Forelimb muscle (tissue), 1 donor: ENCODE measurements around the gene IRF9. TPM values are rescaled to one million over a fixed set of nuclear protein-coding genes. Genes with fewer than 3 reads are reported as not detected.

Experiments used
- DNase-seq: peaks from one replicate; pipeline ENCODE4 v3.0.0-alpha.2; 2013; ENCODE audit warnings: low read depth
- polyA plus RNA-seq: library from polyadenylated mRNA; unstranded; fragments of 120-200 nt; gene quantifications from one replicate; pipeline ENCODE4 v1.2.1, GENCODE V29; 2013; ENCODE audit not compliant: insufficient read length

IRF9 gene
- polyA plus RNA-seq, 1 donor = 25.1 TPM

DNA sequence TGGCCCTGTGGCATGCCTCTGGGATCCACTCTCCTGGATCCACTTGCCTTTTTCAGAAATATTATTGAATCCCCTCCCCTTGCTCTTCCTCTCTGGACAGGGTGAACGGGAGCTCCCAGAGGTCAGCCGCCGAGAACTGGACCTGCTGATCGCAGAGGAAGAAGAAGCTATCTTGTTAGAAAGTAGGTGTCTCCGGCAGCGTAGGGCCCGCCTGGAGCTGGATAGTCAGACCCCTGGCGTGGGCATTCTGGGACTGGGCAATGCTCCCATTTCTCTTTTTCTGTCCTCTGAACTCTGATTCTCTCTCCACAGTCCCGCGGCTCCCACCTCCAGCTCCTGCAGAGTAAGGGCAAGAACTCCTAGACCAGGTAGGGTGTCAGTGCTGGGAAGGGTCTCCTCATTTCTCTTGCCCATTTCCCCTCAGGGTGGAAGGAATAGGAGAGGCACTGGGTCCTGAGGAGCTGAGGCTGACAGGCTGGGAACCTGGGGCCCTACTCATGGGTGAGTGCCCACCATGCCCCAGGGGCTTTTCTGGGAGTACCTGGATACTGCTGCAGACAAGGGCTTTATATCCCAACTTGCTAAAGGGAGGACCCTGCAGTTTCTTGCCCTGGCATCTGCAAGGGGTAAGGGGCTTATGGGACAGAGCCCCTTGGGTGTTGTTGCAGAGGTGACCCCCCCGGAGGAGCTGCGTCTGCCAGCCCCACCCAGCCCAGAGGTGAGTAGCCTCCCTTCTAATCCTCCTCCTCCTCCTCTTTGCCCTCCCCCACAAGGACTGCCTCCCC, 16.2 kb downstream of the IRF9 start:
- DNase-seq = no peak

DNA sequence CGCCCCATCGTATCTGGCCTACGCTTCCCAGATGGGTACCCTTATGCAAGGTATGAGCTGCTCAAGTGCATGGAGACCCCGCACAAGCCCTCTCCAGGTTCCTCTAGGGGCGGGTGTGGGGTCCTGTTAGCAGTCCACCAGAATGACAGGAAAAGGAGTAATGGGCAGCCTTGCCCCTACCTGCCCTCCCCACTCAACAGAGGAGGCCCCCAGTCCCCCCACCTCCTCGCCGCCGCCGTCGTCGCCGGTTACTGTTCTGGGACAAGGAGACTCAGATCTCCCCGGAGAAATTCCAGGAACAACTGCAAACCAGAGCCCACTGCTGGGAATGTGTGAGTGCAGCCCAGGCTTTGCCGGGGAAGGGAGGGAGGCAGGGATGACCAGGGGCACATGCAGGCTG, 16.8 kb downstream of the IRF9 start:
- no peak for DNase-seq

DNA sequence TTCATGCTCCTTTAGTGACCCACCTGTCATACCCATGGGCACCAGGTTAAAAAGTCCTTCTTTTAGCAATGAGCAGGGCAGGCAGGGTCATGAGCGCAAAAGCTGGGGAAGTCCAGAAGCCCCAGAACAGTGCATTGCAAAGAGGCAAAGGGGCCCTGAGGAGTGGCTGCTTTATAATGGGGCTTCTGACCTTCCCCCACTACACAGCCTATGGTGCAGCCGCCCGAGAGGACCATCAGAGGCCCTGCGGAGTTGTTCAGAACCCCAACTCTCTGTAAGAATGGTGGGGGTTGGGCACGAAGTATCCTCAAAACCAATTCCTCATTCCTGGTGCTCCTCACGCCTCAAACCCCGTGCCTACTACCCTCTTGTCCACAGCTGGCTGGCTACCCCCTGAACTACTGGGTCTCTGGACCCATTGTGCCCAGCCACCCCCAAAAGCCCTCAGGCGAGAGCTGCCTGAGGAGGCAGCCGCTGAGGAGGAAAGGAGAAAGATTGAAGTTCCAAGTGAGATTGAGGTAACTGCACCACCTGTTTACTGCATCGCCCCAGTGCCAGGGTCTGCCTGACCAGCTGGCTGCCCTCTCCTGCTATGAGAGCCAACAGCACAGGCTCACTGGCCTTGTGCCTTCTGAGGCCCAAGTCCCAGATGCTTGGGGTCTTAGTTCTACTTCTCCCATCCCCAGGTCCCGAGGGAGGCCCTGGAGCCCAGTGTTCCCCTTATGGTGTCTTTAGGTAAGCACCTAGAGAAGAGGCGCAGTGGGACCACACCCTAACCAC, 17.5 kb downstream of the IRF9 start:
- no peak for DNase-seq

DNA sequence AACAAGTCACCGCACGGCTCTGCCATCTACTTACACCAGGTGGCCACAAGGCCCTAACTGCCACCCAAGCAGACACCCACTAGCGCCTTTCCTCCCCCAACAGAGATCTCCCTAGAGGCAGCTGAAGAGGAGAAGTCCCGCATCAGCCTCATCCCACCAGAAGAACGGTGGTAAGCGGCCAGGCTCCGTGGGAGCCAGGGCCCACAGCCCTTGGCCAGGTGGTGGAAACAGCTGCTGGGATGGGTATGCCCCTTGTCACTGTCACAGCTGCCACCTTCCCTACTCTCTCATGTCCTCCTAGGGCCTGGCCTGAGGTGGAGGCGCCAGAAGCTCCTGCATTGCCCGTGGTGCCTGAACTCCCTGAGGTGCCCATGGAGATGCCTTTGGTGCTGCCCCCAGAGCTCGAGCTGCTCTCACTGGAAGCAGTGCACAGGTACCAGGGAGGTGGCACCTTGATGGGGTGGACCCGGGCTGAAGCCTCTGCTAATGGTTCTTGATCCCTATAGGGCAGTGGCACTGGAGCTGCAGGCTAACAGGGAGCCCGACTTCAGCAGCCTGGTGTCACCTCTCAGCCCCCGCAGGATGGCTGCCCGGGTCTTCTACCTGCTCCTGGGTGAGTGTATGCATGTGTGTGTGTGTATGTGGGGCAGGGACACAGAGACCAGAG, 18.4 kb downstream of the IRF9 start:
- no peak for DNase-seq

DNA sequence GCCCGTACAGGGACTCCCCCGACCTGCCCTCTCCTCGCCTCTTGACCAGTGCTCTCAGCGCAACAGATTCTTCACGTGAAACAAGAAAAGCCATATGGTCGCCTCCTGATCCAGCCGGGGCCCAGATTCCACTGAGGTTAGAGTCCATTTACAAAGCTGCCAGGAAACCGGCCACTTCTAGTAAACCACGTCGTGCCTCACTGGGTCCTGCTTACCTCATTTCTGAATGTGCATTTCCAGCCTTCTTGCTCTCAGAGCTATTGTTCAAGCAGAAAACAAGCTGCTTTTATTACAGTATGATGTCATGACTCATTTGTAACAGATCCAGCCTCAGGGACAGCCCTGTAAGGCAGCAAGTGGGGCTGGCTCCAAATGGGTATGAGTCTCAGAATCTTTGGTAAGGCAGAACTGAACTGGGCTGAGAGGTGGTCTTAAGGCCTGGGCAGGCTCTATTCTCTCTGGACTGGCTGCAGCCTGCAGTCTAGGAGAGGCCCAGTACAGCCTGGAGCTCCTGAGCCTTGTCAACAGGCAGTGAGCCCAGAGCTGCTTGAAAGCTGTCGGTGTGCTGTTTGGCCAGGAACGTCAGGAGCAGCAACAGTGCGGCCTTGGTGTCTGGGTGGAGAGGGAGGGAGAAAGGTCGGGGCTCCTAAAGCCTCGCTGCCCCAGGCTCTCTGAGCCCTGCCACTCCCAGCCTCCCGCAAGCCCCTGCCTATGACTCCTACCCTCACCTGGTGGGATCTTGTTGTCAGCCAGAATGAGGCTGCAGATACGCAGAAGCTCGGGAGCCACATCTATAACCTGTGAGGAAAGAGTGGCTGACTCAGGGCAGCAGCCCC, 19.1 kb downstream of the IRF9 start:
- DNase-seq = no peak

DNA sequence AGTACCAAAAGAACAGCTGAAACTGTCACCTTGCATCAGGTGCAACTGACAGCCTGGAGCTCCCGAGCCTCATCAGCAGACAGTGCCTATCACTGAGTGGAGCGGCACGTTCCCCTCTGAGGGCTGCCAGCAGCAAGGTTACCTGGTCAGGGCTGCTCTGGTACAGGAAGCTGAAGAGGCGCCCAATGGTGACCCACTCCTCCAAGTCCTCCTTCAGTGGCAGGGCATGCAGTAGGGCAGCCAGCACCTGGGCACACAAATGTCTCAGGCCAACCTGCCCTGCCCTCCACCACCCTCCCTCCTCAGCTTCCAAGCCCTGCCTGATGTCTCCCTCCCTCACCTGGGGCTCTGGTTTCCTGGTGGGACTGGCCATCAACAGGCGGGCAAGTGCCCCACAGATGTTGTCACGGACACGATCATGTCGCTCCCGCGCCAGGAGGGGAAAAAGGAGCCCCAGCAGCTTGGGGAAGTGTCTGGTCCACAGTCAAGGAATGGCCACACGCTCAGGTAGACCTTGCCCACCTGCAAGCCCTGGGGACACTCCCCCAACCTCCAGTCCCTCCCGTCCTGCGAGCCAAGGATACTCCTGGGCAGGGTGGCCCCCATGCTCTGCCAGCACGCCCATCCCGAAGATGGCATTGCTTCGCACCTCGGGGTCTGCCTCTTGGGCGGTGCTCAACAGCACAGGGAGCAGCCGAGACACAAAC, 20.5 kb downstream of the IRF9 start:
- no peak for DNase-seq

DNA sequence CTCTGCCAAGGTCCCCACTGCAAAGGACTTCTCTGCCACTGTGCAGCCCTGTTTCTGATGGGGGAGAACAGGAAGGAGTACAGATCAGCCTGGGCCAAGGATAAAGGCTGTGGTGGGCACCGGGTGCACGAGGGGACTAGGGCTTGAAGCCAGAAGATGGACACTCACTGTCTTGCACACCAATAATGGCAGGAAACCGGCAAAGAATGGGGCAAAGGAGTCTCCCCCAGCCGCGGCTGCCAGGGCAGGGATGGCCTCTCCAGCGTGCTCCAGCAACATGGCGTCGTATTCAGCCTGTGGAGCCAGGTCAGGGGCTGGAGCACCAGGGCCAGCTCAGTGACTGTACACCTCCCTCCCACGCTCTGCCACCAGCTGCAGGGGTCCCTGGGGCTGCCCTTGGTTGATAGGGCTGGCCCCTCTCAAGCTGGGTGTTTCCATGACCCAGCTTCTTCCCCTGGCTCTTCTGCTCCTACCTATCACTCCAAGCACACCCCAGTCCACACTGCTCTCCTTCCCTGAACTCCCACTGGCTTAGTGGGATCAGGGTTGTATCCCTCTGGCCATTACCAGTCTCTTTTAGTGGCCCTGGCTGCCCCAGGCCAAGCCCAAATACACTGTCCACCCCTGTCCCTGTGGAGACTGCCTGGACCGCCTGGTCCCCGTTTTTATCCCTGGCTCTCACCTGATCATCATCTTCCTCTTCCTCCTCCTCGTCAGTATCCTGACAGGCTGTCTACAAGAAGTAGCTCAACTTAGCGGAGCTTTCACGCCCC, 21.2 kb downstream of the IRF9 start:
- no peak for DNase-seq

DNA sequence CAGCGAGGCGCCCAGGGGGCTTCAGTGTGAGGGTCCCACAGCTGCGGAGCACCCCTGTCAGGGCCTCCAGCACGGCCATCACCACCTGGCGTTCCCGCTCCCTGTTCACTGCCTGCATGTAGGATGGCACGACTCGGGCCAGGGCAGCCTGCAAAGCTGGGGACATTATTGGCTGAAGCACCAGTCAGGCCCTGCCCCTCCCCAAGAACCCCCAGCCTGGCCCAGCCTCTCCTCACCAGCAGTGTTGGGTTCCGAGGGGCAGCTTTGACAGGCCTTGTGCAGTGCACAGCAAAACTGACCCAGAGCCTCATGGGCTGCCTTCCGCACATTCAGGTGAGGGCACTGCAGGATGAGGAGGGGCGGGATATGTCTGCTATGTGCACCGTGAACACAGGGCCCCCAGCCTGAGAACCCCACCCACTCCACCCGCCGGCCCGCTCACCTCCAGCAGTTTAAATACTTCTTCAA, 22.0 kb downstream of the IRF9 start:
- DNase-seq = no peak

DNA sequence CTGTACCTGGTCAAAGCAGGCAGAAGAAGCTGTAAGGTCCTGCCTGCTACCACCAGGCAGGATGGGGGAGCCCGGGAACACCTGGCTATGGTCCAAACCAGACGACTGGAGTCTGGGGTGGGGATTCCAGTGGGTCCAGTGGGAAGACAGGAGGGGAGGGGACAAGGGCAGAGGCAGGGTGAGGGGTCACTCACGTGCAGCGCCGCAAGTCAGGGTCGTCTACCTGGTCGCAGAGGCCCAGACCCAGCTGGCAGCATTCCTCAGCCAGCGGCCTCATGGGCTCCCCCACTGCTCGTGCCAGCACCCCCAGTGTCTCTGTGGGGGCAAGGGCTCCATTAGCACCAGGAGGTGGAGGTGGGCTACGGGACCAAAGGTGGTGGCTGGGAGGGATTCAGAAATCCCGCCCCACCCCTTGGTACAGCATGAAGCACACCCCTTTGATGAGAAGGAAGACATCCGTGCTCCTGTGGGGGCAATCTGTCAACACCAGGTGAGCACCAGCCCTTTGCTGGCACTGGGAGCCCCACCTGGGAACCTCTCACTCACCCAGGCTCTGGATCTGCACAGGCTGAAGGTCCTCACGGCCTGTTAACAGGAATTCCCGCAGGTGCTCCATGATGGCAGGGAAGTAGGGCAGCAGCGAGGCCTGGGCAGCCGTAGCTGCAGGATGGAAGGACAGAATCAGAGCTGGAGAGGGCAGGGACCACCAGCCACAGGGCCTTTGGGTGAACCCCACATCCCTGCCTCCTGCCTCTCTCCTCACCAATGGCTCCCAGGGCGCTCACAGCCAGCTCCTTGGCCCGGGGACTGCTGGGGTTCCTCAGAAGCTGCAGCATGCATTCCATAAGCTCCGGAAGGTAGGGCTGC, 23.3 kb downstream of the IRF9 start:
- no peak for DNase-seq

DNA sequence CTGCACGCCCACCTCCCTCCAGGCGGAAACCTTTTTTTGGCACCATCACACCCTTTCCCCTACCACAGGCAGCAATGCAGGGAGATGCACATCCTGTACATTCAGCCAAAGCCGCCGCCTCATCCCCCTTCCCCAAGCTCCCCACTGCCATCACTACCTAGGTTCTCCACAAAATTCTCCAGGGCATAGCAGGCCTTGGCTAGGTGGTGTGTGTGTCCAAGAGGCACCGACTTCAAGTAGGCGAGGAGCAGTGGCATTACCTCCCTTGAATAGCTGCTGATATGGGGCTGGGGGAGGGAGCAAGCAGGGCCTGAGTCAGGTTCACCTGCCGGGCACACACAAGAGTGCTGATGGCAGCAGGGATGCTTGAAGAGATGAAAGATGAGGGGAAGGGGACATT, 24.0 kb downstream of the IRF9 start:
- DNase-seq = no peak

DNA sequence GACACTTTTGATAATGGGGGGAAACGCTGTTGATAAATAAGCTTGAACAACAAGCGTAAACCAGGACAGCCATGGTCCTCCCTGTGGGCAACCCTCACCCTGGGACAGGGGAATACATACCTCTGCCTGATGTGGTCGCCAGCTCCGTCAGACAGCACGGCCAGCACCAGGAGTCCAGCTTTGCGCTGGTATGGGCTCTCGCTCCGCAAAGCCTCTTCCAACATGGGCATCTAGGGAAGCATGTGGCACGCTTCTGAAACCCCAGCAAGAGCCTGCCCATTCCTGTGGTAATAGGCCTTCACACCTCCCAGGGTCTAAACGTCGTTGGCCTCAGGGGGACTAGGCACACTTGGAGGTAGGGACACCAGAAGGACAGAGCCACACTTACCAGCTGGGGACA, 24.7 kb downstream of the IRF9 start:
- no peak for DNase-seq

DNA sequence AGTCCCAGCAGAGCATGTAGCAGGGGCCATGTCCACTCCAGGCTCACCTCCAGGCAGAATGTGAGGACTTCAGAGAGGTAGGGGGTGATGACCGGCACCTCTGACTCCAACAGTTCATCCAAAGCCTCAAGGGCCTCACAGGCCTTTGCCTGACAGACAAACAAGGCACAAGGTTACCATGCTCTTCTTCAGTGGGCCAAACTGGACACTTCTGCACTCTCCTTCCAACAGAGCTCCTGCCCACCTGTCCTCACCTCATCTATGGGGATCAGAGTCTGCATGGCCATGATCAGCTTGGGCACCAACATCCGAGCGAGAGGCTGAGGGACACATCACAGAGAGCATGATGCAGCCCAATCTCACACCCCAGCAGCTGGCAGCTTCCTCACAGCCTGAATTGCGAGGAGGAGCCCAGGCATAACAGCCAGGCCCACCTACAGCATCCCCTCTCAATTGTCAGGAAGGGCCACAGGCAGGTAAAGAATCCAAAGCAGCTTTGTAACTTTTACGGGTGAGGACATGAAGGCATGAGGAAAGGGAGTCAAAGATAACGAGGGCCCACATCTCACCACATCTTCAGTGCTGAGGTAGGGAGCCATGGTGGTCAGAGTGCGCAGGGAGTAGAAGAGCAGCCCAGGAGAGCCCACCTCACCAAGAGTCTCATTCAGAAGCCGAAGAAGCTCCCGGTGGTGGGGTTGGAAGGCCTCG, 25.9 kb downstream of the IRF9 start:
- no peak for DNase-seq

DNA sequence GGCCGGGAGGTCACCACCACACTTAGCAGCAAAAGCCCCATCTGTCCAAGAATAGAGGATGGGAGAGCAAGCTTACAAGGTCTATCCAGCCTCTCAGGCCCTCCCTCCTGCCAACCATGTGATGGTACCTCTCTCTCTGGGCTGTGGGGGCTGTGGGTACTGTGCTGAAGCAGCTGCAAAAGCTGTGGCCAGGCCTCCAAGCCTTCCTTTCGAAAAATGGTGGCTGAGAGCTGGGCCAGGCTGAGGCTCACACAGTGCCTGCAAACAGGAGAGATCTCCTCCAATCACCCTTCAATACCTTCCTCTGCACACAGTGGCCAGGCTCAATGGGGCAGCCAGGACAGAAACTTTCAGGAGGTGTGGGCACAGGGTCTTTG, 26.5 kb downstream of the IRF9 start:
- no peak for DNase-seq

DNA sequence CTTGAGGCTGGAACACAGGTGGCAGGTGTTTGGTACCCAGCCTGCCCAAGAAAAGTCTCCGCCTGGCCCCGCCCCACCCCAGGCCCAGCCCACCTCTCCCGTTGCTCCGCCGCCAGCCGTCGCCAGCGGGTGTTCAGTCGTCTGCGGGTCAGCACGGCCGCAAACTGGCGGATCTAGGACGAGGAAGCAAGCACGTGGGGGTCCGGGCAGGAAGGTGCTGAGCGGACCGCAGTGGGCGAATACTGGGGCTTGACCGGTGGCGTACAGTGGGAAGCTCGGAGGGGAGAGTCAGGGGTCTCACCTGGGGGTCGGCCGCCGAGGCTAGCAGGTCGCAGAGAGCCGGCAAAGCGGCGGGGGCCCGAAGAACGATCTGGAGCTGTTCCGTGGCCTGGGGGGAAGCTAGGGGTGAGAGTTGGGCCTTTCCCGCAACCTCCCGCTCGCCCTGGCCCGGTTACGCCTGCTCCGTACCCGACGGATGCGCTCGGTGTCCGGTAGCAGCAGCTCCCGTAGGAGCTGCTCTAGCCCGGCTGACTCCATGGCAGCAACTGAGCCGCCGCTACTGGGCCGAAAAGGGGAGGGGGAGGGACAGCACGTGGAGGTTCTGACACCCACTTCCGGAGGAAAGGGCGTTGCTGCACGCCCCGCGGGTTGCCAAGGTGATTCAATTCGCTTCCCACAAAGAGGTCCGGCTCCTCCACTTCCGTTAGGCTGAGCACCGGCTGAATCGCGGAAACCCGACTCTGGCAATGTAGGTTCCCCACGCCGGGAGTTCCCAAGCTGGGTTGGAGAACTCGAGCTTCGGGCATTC, 27.4 kb downstream of the IRF9 start, which contains the start of gene IPO4:
Gene IPO4 (minus strand): TSS at position 566 of the 808 bp plus-strand sequence. CDS start 29 bp downstream, at position 537.
- peak; percentile 94 for DNase-seq

DNA sequence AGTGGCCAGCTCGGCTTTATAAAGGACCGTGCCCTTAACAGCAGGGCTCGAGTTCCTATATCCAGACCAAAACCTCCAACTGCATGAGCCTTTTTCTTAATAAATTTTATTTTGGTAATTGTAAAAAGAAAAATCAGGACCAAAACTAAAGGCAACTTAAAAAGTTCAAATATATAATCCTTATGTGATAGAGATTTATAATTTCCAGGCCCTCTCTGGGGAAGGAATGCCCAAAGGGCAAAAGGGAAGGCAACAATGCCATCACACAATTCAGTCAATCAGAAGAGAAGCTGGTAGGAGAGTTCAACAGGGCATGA, 28.0 kb downstream of the IRF9 start:
- no peak for DNase-seq

DNA sequence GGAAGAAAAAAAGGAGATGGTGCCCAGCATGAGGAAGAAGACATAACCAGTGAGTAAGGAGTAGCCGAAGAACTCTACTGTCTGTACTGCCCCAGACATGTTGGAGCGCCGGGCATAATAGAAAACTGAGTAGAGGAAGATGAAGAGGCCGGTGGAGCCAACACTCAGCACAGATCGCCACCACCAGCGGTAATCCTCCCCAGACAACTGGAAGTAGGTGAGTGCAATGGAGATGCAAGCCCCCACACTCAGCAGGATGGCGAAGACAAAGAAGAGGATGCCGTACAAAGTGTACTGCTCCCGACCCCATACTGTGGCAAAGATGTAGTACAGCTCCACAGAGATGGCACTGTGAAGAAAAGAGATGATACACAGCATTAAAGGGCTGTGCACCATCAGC, 28.4 kb downstream of the IRF9 start:
- DNase-seq = no peak

DNA sequence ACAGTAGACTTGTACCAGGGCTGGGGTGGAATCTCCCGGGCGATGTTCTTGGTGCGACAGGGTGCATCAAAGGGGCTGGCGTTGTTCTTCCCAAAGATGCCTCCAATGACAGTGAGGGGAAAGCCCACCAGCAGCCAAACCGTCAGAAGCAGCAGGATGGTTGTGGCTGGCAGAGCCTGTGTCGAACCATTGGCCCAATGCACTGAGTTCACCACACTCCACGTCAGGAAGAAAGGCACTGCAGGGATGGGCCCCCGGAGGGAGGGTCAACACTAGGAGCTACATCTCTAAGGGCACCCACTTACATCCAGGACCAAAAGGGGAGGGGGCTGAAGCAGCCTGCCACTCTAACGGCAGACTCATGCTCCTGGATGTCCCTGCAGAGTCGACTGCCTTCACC, 29.4 kb downstream of the IRF9 start:
- DNase-seq = no peak

DNA sequence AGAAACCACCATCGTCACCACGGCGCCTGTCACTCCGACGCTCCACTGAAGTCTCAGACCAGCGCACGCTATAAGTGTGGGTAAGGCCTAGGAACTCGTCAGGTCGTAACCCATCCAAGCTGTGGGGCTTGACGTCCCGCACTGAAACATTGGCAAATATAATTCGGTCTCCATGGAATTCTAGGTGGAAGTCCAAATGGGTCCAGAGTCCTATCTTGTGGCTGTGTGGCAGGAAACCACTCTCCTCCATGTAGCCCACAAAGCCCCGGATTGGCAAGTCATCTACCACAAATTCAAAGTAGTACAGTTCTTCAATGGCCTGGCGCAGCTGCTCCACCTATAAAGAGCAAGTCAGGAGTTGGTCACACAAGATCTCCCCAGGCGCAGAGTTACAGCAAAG, 31.9 kb downstream of the IRF9 start:
- no peak for DNase-seq
